Gastrocnemius medialis (tissue), 4 donors: ENCODE results near the gene SMAD3.

Experiments
- CTCF ChIP-seq, 5 experiments: fragments of 450-650 bp in 3 of 5; fragments of 200-600 bp in 2 of 5; sonication (generic) in 2 of 5; IDR thresholded peaks in 4 of 5; conservative IDR thresholded peaks in 1 of 5; 1 replicate in 4 of 5; 2 replicates in 1 of 5; pipeline ENCODE4 v1.5.1; 2016 to 2019; ENCODE audit warnings: antibody characterized with exemption in 5 of 5, mild to moderate bottlenecking in 3 of 5, moderate library complexity in 3 of 5
- POLR2A ChIP-seq, 2 donors: fragments of 450-650 bp; IDR thresholded peaks; one replicate each; pipeline ENCODE4 v1.6.1; 2017; ENCODE audit warnings: antibody characterized with exemption in 2 of 2, mild to moderate bottlenecking in 2 of 2, moderate library complexity in 2 of 2

GRCh38 chr15:67210555-67211168 lies 145.3 kb downstream of the SMAD3 start:
- TF ChIP-seq CTCF (IDR thresholded peaks at IDR 0.05 in 4 of 5, conservative IDR thresholded peaks at IDR 0.05 in 1 of 5) (no peak), POLR2A (IDR thresholded peaks at IDR 0.05) (no peak)
